ENCODE measurements around the gene FAM3B. TPM values are rescaled to one million over a fixed set of nuclear protein-coding genes. Genes with fewer than 3 reads are reported as not detected.
"Not testable (repeated sequence)": the region's sequence is repeated elsewhere in the genome, so short reads cannot be mapped to it uniquely, and the experiment has no call there.

Gene FAM3B
- total RNA-seq, 2 donors from 2014 or later: 0.63 TPM; not detected in 1

DNA sequence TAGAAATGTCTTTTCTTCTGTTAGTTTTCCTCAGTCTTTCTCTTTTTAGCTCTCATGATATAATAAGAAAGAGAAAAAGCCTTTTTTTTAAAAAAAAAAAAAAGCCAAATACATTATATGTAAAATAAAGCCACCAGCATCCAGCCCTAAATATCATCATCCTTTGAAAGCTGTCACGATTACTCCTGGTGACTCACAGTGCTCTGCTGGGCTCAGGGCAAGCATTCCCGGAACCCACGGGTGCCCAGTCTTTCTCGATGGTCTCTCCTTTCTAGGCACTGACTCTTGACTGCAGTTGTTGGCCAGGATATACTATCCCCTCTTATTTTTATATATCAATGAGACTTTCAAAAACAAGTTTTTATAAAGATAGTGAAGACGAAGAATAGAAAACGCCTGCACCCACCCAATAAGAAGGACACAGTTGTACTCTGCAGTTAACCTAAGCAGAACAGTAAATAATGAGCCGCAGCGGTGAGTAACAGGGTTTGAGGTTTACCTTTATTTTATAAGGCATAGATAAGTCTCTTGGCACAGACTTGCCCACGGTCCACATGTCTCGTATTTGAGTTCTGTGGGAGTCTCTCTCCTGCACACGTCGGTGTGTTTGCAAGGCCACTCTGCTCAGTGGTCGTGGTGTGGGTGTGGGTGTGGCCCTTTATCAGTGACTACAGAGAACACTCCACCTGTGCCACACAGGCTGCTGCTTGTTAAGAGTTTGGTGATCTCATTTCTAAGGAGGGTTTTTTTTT lies 29.5 kb downstream of the FAM3B start:
- intact Hi-C loops (cut with DNase I): no loop called here
- no peak for ATAC-seq
- no peak for DNase-seq

DNA sequence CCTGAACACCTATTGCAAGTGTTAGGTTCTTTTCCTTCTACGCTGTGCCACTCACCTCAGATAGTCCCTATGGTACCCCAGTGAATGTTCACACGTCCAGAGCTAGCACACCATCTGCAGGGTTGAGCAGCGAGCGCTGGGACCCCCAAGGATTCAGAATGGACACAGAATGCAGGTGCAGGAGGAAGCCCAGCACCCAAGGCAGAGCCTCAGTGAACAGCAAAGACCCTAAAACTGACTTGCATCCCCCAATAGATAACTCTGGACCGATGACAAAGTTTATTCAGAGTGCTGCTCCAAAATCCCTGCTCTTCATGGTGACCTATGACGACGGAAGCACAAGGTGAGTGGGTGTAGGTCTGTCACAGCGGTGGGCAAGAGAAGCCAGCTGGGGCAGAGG lies 30.2 kb downstream of the FAM3B start:
- ATAC-seq (no peak), DNase-seq (no peak)
- intact Hi-C loops (cut with DNase I): no loop called here

GRCh38 chr21:41348434-41348833 lies 31.8 kb downstream of the FAM3B start:
- intact Hi-C loops (cut with DNase I): no loop called here
- no peak for DNase-seq
- ATAC-seq: no peak

DNA sequence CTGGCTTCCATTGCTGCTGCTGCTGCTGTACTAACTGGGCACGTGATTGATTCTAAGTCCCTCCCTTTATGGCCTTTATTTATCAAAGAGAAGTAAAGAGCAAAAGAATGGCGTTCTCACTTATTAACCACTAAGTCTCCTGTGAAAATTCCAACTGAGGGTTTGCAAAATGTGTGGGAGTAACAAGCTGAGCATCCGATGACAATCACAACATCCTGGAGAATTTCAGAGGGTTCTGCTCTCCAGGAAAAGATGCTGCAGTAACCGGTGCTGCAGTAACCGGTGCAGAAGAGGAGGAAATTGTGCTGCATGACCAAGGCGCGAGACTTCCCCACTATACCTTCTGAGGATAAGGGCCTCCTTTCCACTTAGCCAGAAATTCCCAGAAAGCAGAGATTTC lies 32.5 kb downstream of the FAM3B start:
- intact Hi-C loops (cut with DNase I): no loop called here
- no peak for ATAC-seq
- no peak for DNase-seq

GRCh38 chr21:41349619-41350390 lies 33.2 kb downstream of the FAM3B start:
- intact Hi-C loops (cut with DNase I): no loop called here
- no peak for DNase-seq
- ATAC-seq: no peak

DNA sequence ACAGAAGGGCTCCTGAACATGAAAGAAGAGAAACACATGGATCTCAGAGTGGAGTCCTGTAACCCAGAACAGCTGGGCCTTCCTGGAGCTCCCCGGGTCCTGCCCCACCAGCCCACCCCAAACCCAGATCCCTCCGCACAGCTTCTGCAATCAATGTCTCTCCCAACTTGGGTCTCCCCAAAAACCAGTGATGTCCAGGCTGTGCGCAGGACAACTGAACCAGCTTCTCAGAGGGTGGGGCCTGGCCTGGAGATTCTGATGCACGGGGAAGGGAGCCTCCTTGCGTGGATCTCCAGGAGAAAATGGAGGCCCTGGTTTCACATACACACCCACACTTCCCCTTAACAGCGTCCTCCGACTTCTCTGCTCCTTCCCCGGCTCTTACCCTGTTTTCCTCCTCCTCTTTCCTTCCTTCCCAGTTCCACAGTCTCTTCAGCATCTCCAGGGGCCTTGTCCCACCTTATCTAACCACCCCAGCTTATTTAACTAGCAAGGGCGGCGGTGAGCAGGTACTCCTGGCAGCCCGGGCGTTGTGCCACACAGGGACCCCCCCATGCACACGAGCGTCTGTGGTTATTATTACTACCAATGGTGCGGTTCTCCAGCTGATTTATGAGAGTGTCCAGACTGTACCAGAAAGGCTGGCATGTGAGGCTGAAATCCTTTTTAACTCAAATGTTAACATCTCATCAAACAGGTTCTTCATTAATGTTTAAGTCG lies 34.0 kb downstream of the FAM3B start:
- DNase-seq: no peak
- intact Hi-C loops (cut with DNase I): no loop called here
- no peak for ATAC-seq

DNA sequence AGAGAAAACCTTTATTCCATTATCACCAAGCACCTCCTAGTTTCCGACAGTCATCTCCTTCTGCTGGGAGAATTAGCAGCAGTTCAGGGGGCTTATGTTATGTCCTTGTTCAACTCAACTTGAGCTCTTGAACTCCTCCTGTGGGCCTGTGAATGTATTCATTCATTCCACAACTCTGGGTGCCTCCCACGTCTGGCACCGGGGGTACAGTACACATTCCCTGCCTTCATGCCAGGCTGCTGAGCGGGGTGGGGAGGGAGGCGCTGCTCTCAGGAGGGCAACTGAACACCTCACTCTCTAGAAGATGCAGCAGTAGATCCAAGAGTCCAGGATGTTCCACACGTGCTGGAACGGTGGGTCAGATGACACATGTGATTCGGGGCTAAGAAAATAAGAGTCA lies 40.9 kb downstream of the FAM3B start:
- intact Hi-C loops (cut with DNase I): no loop called here
- ATAC-seq: no peak
- peak; percentile 14 for DNase-seq

- no peak for ATAC-seq
- DNase-seq: peak; percentile 14
- intact Hi-C loops (cut with DNase I): no loop called here
Observed at GRCh38 chr21:41358193-41359166, 41.9 kb downstream of the FAM3B start.

- DNase-seq: peak; percentile 12
- intact Hi-C loops (cut with DNase I): no loop called here
- no peak for ATAC-seq
Observed at GRCh38 chr21:41359286-41359685, 42.7 kb downstream of the FAM3B start.

GRCh38 chr21:41359754-41360071 lies 43.1 kb downstream of the FAM3B start:
- intact Hi-C loops (cut with DNase I): loop anchor here in 1 of 2 donors (10.0 kb wide), 1 partner anchor 65 kb away; the partner anchor contains the start of gene MX1
- not testable (repeated sequence) for DNase-seq, ATAC-seq

DNA sequence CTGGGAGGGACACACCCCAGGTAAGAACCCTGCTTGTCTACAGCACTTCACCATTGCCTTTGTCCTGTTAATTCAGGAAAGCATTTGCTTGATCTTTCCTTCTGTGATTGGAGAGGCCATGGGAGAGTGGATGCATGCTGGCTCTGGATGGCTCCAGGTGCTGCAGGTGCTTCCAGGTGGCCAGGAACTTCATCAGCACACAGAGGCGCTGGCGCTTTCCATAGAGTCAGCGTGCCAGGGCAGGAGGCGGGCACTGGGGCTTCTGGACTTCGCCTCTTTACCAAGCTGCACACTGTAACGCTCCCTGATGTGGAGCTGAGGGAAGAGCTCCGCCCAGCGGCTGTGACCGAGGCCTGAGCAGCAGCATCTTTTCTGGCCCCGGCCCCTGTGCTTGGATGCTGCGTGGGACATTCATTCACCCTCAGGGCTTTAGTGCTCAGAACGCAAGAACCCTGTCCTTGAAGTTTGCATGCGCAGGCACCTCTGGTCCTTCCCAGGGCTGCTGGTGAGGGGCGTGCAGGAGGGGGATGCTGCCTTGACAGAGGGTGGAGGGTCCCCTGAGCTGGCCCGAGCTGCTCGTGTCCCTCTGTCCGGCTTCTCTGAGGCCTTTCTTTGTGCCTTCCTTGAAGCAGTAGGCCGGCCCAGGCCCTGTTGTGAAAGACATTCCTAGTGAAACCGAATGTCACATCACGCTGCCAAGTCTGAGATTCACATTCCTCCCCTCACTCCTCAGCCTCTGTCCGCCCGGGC lies 43.6 kb downstream of the FAM3B start:
- DNase-seq (peak; percentile 68), ATAC-seq (peak in 1 of 2 donors; percentile 54)
- intact Hi-C loops (cut with DNase I): loop anchor here in 1 of 2 donors (10.0 kb wide), 1 partner anchor 65 kb away; the partner anchor contains the start of gene MX1

GRCh38 chr21:41361053-41361785 lies 44.6 kb downstream of the FAM3B start:
- ATAC-seq (no peak), DNase-seq (no peak)
- intact Hi-C loops (cut with DNase I): loop anchor here in 1 of 2 donors (10.0 kb wide), 1 partner anchor 64 kb away; the partner anchor contains the start of gene MX1

GRCh38 chr21:41361786-41362604 lies 45.4 kb downstream of the FAM3B start, which contains the start of gene MX2:
Gene MX2, plus strand, starts transcription at chr21:41362027. Its CDS starts 14,880 bp downstream, at chr21:41376907.
- ATAC-seq: peak; percentile 86 to 89
- peak; percentile 85 for DNase-seq
- intact Hi-C loops (cut with DNase I): loop anchor here in 1 of 2 donors (10.0 kb wide), 1 partner anchor 63 kb away; the partner anchor contains the start of gene MX1

- DNase-seq (peak; percentile 3), ATAC-seq (no peak)
- intact Hi-C loops (cut with DNase I): loop anchor here in 1 of 2 donors (10.0 kb wide), 1 partner anchor 62 kb away; the partner anchor contains the start of gene MX1
Observed at GRCh38 chr21:41362605-41363369, 46.2 kb downstream of the FAM3B start.

Measured in left cardiac atrium (tissue), 4 donors.